ENCODE data around the gene CSRNP2.

- TF ChIP-seq CTCF (IDR thresholded peaks at IDR 0.05; ENCODE audit: control extremely low read depth in 1 of 3, insufficient read depth in 1 of 3, low read depth in 1 of 3, low read length in 3 of 3) (no peak), RFX5 (IDR thresholded peaks at IDR 0.05; ENCODE audit: borderline replicate concordance, low read depth, low read length) (no peak), ATF2 (IDR thresholded peaks at IDR 0.05; ENCODE audit: low read length) (no peak), USF2 (IDR thresholded peaks at IDR 0.05; ENCODE audit: low read length) (no peak), YY1 (IDR thresholded peaks at IDR 0.05; ENCODE audit: low read depth, low read length) (no peak), POLR2A (IDR thresholded peaks at IDR 0.05; ENCODE audit: control extremely low read depth in 1 of 2, low read depth in 2 of 2, low read length in 2 of 2) (no peak), SUZ12 (IDR thresholded peaks at IDR 0.05; ENCODE audit: low read length) (no peak), EP300 (IDR thresholded peaks at IDR 0.05; ENCODE audit: borderline replicate concordance in 1 of 2, low read depth in 2 of 2, low read length in 2 of 2) (no peak), HDAC2 (IDR thresholded peaks at IDR 0.05; ENCODE audit: borderline replicate concordance in 1 of 2, low read depth in 2 of 2, low read length in 2 of 2) (no peak), CHD2 (IDR thresholded peaks at IDR 0.05; ENCODE audit: low read length) (no peak), EGR1 (IDR thresholded peaks at IDR 0.05; ENCODE audit: borderline replicate concordance, low read depth, low read length) (no peak), GTF2F1 (IDR thresholded peaks at IDR 0.05; ENCODE audit: borderline replicate concordance, low read depth, low read length) (no peak)
Observed at GRCh38 chr12:51055060-51055459, 28.3 kb downstream of the CSRNP2 start.
